BE2C (cell line): ENCODE results near the gene MON1A.

Experiments used
- DNase-seq: peaks from one replicate; pipeline ENCODE4 v3.0.0-alpha.2; 2020
- H3K27me3 ChIP-seq: fragments of 250-450 bp; sonication (Bioruptor Pico); 2 replicates; pipeline ENCODE4 v1.5.1; 2020; ENCODE audit warnings: mild to moderate bottlenecking
- H3K36me3 ChIP-seq: fragments of 250-450 bp; sonication (Bioruptor Pico); 2 replicates; pipeline ENCODE4 v1.5.1; 2020; ENCODE audit warnings: mild to moderate bottlenecking
- H3K4me1 ChIP-seq: fragments of 250-450 bp; sonication (Bioruptor Pico); 2 replicates; pipeline ENCODE4 v1.5.1; 2020
- H3K4me3 ChIP-seq: 2 replicates; pipeline ENCODE4 v1.5.1; 2011; ENCODE audit warnings: low read depth, low read length
- H3K9me3 ChIP-seq: fragments of 250-450 bp; sonication (Bioruptor Pico); 2 replicates; pipeline ENCODE4 v1.5.1; 2020
- TF ChIP-seq, protein P1 (sequence below): IDR thresholded peaks from 2 replicates; pipeline ENCODE4 v1.5.1; 2012; ENCODE audit warnings: mild to moderate bottlenecking, low read depth, low read length

The MON1A gene

DNA sequence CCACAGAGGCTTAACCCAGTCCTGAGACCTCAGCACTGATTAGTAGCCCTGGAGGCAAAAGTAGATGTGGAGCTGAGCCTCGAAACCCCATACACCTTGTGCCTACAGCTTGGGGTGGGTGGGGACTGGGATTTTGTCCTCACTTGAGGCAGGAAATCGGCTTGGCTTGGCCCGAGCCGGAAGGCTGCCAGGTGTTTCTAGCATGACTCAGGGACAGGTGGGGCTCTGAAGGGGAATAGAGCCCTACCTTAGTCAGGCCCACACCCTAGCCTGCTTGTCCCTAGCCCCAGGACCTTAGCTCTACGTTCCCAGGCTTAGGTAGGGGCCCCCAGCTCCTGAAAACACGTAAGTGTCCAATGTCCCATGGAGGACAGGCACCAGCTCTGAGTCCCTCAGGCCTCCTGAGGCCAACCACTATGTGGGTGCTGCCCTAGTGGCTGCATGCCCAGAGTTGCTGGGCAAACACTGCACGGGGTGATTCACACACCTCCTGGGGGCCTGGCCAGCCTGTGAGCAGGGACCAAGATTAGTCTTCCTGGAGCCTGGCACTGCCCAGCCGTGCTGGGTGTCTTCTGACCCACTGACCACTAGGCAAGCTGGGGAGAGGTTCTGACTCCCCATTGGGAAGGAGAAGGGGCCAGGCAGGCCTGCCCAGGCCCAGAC is 29.0 kb downstream of the MON1A start:
- Histone ChIP-seq H3K9me3 (no peaks in the 10 kb centered on the region), H3K4me3 (no peak overlapping the region), H3K27me3 (no peaks in the 10 kb centered on the region), H3K4me1 (no peaks in the 10 kb centered on the region), H3K36me3 (no peaks in the 10 kb centered on the region)
- TF ChIP-seq, protein P1, sequence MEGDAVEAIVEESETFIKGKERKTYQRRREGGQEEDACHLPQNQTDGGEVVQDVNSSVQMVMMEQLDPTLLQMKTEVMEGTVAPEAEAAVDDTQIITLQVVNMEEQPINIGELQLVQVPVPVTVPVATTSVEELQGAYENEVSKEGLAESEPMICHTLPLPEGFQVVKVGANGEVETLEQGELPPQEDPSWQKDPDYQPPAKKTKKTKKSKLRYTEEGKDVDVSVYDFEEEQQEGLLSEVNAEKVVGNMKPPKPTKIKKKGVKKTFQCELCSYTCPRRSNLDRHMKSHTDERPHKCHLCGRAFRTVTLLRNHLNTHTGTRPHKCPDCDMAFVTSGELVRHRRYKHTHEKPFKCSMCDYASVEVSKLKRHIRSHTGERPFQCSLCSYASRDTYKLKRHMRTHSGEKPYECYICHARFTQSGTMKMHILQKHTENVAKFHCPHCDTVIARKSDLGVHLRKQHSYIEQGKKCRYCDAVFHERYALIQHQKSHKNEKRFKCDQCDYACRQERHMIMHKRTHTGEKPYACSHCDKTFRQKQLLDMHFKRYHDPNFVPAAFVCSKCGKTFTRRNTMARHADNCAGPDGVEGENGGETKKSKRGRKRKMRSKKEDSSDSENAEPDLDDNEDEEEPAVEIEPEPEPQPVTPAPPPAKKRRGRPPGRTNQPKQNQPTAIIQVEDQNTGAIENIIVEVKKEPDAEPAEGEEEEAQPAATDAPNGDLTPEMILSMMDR: no peak
- no peak for DNase-seq

DNA sequence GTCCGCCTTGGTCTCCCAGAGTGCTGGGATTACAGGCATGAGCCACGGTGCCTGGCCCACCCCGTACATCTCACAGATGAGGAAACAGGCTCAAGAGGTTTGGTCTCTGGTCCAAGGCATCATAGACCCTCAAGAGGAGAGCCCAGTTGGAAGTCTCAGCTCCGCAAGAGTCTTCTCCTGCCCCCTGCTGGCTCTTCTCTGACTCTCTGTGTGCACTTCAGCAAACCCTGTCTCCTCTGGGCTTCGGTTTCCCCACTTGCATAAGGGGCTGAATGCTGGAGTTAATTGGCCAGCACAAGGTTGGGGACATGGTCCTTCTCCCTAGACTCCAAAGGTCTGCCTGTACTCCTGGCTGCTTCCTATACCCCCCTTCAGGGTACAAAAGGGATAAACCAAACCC is 29.8 kb downstream of the MON1A start:
- Histone ChIP-seq H3K27me3 (no peaks in the 10 kb centered on the region), H3K4me1 (no peaks in the 10 kb centered on the region), H3K4me3 (no peak overlapping the region), H3K9me3 (no peaks in the 10 kb centered on the region), H3K36me3 (no peaks in the 10 kb centered on the region)
- peak; percentile 51 for DNase-seq
- TF ChIP-seq, protein P1: peak; percentile 54

DNA sequence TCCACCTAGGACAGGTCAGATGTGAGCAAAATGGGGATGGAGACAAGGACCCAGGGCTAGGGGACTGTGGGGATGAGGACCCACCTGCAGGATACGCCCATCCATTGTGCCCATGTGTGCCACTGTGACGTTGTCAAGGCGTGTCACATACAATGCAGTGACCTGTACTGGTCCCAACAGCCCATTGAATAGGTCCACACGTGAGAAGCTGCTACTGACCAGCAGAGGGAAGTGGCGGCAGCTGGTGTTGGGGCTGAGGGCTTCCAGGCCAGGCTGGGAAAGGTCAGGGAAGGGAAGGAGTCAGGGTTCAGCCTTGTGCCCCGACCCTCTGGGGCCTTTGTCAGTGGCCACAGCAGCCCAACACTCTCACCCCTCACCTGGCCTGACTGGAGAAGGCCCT is 30.6 kb downstream of the MON1A start:
- TF ChIP-seq, protein P1: no peak
- DNase-seq: no peak
- H3K27me3 ChIP-seq: no peaks in the 10 kb centered on the region
- H3K36me3 ChIP-seq: no peaks in the 10 kb centered on the region
- no peaks in the 10 kb centered on the region for H3K4me1 ChIP-seq
- H3K9me3 ChIP-seq: no peaks in the 10 kb centered on the region
- H3K4me3 ChIP-seq: no peak overlapping the region

DNA sequence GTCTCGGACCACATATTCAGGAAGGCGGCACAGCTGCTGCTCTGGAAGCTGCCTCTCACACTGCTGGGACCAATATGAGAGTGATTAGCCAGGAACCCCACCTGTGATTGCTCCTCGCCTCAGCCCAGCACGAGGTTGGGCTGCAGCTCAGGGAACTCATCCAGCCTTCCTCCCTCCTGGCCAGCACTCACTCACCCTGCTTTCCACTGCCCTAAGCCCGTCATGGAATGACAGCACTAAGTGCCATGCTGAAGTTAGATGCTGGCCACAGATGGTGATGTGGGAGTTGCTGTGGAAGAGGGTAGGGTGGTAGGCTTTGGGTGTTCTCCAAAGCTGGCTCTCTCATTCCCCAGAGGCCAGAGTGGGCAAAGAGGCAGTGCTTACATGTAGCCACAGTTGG is 33.3 kb downstream of the MON1A start:
- Histone ChIP-seq H3K9me3 (no peaks in the 10 kb centered on the region), H3K36me3 (no peaks in the 10 kb centered on the region)

DNA sequence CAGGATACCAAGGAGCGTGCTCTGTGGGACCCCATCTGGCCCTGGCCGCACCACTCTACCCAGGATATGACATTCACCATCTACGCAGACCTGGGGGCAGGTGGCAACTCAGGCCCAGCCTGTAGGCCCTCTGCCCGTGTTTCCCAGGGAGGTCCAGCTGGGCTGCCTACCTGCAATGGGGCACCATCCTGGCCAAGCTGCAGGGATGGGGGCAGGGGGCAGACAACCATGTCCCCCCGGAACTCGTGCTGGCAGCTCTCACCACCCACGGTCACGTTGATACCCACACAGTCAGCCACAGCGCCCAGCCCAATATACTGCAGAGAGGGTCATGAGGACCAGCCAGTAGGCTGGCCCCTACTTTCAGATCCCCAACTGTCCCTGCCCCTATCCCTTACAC is 33.8 kb downstream of the MON1A start:
- no peak overlapping the region for H3K4me3 ChIP-seq
- no peaks in the 10 kb centered on the region for H3K27me3 ChIP-seq
- H3K9me3 ChIP-seq: no peaks in the 10 kb centered on the region
- no peaks in the 10 kb centered on the region for H3K4me1 ChIP-seq
- no peak for DNase-seq
- TF ChIP-seq, protein P1: no peak
- no peaks in the 10 kb centered on the region for H3K36me3 ChIP-seq

More for the DNA sequence above, 33.3 kb downstream of the MON1A start:
- TF ChIP-seq, protein P1: no peak
- Histone ChIP-seq H3K4me3 (no peak overlapping the region), H3K27me3 (no peaks in the 10 kb centered on the region), H3K4me1 (no peaks in the 10 kb centered on the region)
- DNase-seq: no peak

DNA sequence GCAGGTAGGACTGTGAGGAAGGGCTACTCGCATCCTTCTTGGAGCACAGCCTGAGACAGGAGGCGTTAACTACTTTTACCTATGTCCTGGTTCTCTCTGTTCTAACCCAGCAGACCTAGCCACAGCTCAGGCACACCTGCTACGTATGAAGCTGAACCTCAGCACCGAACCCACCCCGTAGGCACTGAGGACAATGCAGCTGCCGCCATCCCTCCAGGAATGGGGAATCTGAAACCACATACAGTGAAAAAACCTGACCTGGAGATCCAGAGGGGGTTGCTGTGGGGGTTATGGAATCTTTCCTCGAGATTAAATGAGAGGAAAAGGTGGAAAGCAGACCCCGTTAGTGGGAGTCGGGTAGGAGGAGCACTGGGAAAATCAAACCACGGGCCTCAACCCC is 40.3 kb downstream of the MON1A start:
- TF ChIP-seq, protein P1: no peak
- Histone ChIP-seq H3K36me3 (no peaks in the 10 kb centered on the region), H3K4me3 (no peak overlapping the region), H3K9me3 (no peaks in the 10 kb centered on the region), H3K27me3 (no peaks in the 10 kb centered on the region), H3K4me1 (no peaks in the 10 kb centered on the region)
- no peak for DNase-seq
